Right lobe of liver (tissue), 4 donors: ENCODE measurements around the gene BNIP3.

Experiments used
- CTCF ChIP-seq, 4 donors: fragments of 200-600 bp in 3 of 4; fragments of 450-650 bp in 1 of 4; IDR thresholded peaks; one replicate each; pipeline versions ENCODE4 v1.5.1 to v1.8.0; 2016 to 2022; ENCODE audit warnings: antibody characterized with exemption in 4 of 4, mild to moderate bottlenecking in 2 of 4
- POLR2A ChIP-seq: fragments of 450-650 bp; IDR thresholded peaks from one replicate; pipeline ENCODE4 v1.6.1; 2017; ENCODE audit warnings: antibody characterized with exemption, mild to moderate bottlenecking
- donor health status: DM: no; HTN: no; CAD: no.
- donor health status: DM: no; HTN: no; CAD: no.
- donor health status: DM: no; HTN: yes; CAD: no.

- TF ChIP-seq CTCF (IDR thresholded peaks at IDR 0.05): no peak
- no peak for TF ChIP-seq POLR2A
Measured at GRCh38 chr10:131944412-131944811, 37.3 kb downstream of the BNIP3 start.
